Left kidney (tissue), 2 donors: ENCODE results near the gene CHTF18. TPM values are rescaled to one million over a fixed set of nuclear protein-coding genes. Genes with fewer than 3 reads are reported as not detected.
"Not testable (repeated sequence)": the region's sequence is repeated elsewhere in the genome, so short reads cannot be mapped to it uniquely, and the experiment has no call there.

Experiments
- DNase-seq: peaks from one replicate; pipeline ENCODE4 v3.0.0-alpha.2; 2013
- polyA plus RNA-seq: library from polyadenylated mRNA; unstranded; fragments of 120-200 nt; gene quantifications from one replicate; pipeline ENCODE4 v1.2.1, GENCODE V29; 2013; ENCODE audit not compliant: insufficient read length

The CHTF18 gene
- polyA plus RNA-seq, 1 donor, result 22.9 TPM

- no peak for DNase-seq
Observed at GRCh38 chr16:805474-805873, 17.1 kb downstream of the CHTF18 start.

GRCh38 chr16:807347-808084 is 19.1 kb downstream of the CHTF18 start:
- DNase-seq, result peak; percentile 89

- DNase-seq, result no peak
Observed at GRCh38 chr16:808085-808386, 19.6 kb downstream of the CHTF18 start.

- DNase-seq, result no peak
Observed at GRCh38 chr16:813204-813915, 24.9 kb downstream of the CHTF18 start.

- DNase-seq, result no peak
Observed at GRCh38 chr16:813916-814412, 25.5 kb downstream of the CHTF18 start.

GRCh38 chr16:814974-815373 is 26.6 kb downstream of the CHTF18 start:
- no peak for DNase-seq

- no peak for DNase-seq
Observed at GRCh38 chr16:815861-816260, 27.4 kb downstream of the CHTF18 start.

- no peak for DNase-seq
Observed at GRCh38 chr16:817001-817906, 28.8 kb downstream of the CHTF18 start.

- DNase-seq, result no peak
Observed at GRCh38 chr16:818132-818531, 29.7 kb downstream of the CHTF18 start.

- no peak for DNase-seq
Observed at GRCh38 chr16:818592-818991, 30.2 kb downstream of the CHTF18 start.

- DNase-seq, result no peak
Observed at GRCh38 chr16:819336-820043, 31.1 kb downstream of the CHTF18 start.

GRCh38 chr16:820044-820408 is 31.6 kb downstream of the CHTF18 start:
- DNase-seq, result not testable (repeated sequence)

- DNase-seq, result no peak
Observed at GRCh38 chr16:820748-821147, 32.3 kb downstream of the CHTF18 start.

- no peak for DNase-seq
Observed at GRCh38 chr16:821751-822150, 33.3 kb downstream of the CHTF18 start.

- no peak for DNase-seq
Observed at GRCh38 chr16:822174-822908, 33.9 kb downstream of the CHTF18 start.

GRCh38 chr16:822909-823297 is 34.5 kb downstream of the CHTF18 start:
- no peak for DNase-seq

GRCh38 chr16:824194-824593 is 35.8 kb downstream of the CHTF18 start:
- DNase-seq, result no peak

GRCh38 chr16:824601-825000 is 36.2 kb downstream of the CHTF18 start:
- no peak for DNase-seq

GRCh38 chr16:825341-826061 is 37.1 kb downstream of the CHTF18 start:
- DNase-seq, result no peak

- no peak for DNase-seq
Observed at GRCh38 chr16:827513-827912, 39.1 kb downstream of the CHTF18 start.

GRCh38 chr16:828891-829290 is 40.5 kb downstream of the CHTF18 start:
- DNase-seq, result no peak
